Hematopoietic multipotent progenitor cell treated with erythropoietin and hydrocortisone succinate and interleukin-3 and kit ligand, for 17 days (in vitro differentiated cells): Measurements from ENCODE around the gene BTNL9.
A peak's percentile ranks its signal among the peaks of the same experiment; 100 is the strongest.
"Not testable (repeated sequence)": the region's sequence is repeated elsewhere in the genome, so short reads cannot be mapped to it uniquely, and the experiment has no call there.

Experiments used
- DNase-seq: peaks from one replicate; pipeline ENCODE4 v3.0.0-alpha.2; 2015; ENCODE audit warnings: low spot score

BTNL9 gene

GRCh38 chr5:181043285-181044092 is 3.4 kb downstream of the BTNL9 start:
- peak; percentile 18 for DNase-seq

- no peak for DNase-seq
Observed at GRCh38 chr5:181044093-181044599, 4.1 kb downstream of the BTNL9 start.

DNA sequence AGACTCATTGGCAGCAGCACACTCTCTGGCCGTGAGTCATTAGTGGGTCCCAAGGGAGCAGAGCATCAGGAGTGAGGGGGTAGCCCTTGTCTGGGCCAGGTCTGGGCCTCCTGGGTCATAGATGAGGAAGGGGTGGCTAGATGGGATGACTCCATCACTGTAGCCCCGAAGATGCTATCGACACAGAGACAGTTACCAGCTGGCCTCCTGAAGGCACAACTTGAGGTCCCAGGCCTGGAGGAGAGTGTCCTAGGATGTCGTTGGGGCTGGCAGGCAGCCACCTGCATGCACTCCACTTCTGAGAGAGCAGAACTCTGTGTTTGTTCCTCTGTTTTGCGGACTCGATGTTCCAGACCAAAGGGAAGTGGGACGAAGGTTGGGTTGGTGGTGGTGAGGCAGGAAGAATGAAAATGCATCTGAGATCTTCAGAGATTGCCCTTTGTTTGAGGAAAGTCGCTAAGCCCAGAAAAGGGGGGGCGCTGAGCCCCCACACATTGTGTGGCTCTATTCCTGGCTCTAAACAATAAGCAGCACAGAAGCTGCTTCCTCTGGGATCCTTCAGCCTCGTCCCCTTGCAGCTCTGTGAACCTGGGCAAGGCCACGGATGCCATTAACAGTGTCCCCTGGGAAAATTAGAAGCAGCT is 4.7 kb downstream of the BTNL9 start:
- DNase-seq, result no peak

- DNase-seq, result no peak
Observed at GRCh38 chr5:181045316-181045715, 5.2 kb downstream of the BTNL9 start.

- not testable (repeated sequence) for DNase-seq
Observed at GRCh38 chr5:181045857-181046256, 5.8 kb downstream of the BTNL9 start.

GRCh38 chr5:181047288-181047687 is 7.2 kb downstream of the BTNL9 start:
- no peak for DNase-seq

DNA sequence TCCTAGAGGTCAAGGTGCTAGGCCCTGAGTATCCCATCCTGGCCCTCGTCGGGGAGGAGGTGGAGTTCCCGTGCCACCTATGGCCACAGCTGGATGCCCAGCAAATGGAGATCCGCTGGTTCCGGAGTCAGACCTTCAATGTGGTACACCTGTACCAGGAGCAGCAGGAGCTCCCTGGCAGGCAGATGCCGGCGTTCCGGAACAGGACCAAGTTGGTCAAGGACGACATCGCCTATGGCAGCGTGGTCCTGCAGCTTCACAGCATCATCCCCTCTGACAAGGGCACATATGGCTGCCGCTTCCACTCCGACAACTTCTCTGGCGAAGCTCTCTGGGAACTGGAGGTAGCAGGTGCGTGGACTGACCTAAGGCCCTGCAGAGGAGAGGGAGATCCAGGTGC is 7.9 kb downstream of the BTNL9 start:
- DNase-seq, result no peak

DNA sequence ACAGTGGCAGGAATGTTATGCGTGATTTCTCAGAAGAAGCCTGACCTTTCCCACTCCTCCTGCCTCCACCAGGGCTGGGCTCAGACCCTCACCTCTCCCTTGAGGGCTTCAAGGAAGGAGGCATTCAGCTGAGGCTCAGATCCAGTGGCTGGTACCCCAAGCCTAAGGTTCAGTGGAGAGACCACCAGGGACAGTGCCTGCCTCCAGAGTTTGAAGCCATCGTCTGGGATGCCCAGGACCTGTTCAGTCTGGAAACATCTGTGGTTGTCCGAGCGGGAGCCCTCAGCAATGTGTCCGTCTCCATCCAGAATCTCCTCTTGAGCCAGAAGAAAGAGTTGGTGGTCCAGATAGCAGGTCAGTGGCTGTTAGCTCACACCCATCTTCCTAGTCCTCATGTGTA is 9.9 kb downstream of the BTNL9 start:
- no peak for DNase-seq

- no peak for DNase-seq
Observed at GRCh38 chr5:181051841-181052671, 12.0 kb downstream of the BTNL9 start.

- no peak for DNase-seq
Observed at GRCh38 chr5:181052672-181053487, 12.8 kb downstream of the BTNL9 start.

GRCh38 chr5:181053488-181054121 is 13.5 kb downstream of the BTNL9 start:
- no peak for DNase-seq

DNA sequence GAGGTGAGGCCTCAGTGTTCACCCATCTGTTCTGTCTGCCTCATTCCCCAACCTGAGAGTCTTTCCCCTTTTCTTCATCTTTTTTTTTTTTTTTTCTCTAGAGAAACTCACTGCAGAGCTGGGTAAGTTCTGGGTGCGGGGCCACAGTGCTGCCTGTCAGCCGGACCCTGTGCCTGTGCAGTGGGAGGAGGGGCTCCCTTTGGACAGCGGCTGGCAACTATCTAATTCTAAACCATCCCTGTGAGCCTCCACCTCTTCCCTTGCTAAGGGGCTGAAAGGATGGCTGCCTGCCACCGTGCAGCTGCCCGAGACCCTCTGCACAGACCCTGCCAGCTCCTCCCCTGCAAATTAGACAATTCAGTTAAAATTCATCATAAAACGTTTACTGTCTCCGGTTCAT is 14.1 kb downstream of the BTNL9 start:
- DNase-seq, result no peak

DNA sequence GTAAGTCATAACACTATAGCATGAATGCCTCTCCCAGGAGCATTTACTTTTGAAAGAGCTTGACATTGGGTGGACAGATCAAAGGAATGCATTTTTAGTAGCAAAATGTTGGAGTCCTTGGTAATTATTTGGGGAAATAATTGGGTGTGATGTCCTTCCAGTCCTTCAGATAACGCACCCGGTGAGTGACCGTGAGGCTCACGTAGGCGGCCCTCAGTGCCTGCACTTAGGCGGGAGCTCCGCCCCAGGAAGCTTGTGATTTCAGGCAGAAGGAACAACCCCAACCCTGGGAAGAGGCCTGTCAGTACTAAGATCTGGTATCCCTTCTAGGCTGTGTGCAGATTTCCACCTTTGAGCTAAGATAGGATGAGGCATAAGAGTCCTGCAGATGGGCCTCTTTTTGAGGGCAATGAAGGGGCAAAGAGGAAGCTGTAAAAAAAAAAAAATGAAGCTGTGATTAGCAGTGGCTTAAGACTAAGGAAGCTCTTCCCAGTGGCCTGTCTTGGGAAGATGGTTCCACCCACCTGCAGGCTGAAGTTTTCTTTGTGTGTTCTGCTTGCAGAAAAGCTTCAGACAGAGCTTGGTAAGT is 14.9 kb downstream of the BTNL9 start:
- DNase-seq, result no peak

GRCh38 chr5:181056431-181056830 is 16.4 kb downstream of the BTNL9 start:
- DNase-seq, result no peak

GRCh38 chr5:181058321-181058720 is 18.3 kb downstream of the BTNL9 start:
- DNase-seq, result no peak

GRCh38 chr5:181058786-181059296 is 18.8 kb downstream of the BTNL9 start:
- no peak for DNase-seq

DNA sequence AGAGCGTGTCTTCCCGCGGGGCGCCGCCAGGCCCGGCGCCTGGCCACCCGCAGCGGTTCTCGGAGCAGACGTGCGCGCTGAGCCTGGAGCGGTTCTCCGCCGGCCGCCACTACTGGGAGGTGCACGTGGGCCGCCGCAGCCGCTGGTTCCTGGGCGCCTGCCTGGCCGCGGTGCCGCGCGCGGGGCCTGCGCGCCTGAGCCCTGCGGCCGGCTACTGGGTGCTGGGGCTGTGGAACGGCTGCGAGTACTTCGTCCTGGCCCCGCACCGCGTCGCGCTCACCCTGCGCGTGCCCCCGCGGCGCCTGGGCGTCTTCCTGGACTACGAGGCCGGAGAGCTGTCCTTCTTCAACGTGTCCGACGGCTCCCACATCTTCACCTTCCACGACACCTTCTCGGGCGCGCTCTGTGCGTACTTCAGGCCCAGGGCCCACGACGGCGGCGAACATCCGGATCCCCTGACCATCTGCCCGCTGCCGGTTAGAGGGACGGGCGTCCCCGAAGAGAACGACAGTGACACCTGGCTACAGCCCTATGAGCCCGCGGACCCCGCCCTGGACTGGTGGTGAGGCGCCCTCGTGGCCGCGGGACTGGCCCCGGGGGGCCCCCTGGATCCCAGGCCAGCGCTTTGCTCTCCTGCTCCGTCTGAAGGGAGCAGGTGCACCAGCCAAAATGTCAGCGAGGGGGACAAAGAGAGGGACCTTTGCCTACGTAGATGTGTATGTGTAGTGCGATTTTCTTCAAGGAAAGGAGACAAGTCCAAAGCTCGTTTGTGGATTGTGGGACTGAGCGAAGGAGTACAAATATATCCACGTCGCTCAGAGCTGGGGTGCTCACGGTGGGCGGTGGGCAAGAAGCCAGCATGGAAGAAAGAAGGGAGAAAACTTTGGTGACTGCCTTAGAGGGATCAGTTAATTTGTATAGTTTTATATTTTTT is 19.5 kb downstream of the BTNL9 start:
- DNase-seq, result no peak

DNA sequence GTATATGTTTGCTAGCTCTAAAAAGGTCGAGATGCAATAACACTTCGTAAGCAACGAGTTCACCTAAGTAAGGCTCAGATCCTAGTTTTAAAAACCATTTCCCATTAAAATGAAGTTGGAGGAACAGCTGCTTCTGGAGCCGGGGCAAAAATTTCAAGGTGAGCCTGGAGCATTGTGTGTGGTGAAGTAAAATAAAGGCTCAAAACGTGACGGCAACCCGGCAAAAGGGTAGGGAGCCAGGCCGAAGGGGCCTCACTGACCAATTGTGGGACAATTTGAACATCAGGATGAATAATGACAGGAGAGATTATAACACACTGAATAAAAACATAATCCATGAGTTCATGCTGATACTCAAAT is 20.1 kb downstream of the BTNL9 start:
- no peak for DNase-seq

DNA sequence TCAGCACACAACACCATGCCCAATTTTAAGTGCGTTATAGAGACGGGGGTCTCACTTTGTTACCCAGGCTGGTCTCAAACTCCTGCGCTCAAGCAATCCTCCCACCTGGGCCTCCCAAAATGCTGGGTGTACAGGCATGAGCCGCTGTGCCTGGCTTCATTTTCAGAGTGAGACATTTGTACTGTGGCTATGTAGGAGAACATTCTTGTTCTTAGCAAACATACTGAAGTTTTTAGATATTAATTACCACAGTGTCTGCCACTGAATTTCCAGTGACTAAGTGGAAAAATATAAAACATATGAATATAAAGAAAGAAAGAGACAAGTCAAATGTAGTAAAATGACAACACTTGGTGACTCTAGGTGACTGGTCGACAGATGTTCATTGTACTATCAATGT is 20.9 kb downstream of the BTNL9 start:
- DNase-seq, result no peak

GRCh38 chr5:181061645-181062044 is 21.6 kb downstream of the BTNL9 start:
- DNase-seq, result no peak
